ENCODE results near the gene YLPM1.

The YLPM1 gene

DNA sequence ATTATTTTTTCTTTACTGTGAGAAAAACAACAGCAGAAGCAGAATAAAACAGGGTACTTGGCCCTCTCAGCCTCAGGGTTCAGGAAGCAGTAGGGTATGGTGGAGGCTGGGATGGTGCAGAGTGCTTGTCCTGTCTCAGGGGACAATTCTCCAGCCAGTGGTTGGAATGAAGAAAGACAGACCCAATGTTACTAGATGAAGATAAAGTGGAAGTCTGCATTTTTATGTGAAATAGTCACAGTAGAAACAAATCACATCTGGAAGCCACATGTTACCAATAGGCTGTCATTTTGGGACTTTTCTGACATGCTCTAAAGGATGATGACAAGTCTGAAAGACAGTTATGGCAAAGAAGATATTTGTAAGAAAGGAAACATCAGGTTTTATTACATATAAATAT, 80.5 kb downstream of the YLPM1 start:
- no peak for DNase-seq (ENCODE audit: low read depth)

DNA sequence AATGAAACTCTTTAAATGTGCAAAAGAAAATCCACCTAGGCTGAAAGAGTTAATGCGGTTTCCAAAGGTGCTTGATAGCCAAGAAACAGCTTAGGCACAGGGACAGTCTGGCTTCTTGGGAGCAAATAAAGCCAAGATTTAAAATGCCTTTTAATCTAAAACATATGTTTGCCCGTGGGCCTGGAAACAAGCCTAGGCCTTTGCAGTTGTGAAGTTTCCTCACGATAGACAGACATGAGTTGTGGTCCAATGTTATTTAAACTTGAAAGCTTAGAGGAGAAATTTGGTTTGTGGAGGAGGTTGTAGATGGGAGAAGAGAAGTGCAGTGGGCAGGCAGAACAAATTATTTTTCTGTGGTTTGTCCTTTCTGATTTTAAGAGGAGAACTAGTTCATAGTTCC, 83.1 kb downstream of the YLPM1 start:
- DNase-seq (ENCODE audit: low read depth): no peak

DNA sequence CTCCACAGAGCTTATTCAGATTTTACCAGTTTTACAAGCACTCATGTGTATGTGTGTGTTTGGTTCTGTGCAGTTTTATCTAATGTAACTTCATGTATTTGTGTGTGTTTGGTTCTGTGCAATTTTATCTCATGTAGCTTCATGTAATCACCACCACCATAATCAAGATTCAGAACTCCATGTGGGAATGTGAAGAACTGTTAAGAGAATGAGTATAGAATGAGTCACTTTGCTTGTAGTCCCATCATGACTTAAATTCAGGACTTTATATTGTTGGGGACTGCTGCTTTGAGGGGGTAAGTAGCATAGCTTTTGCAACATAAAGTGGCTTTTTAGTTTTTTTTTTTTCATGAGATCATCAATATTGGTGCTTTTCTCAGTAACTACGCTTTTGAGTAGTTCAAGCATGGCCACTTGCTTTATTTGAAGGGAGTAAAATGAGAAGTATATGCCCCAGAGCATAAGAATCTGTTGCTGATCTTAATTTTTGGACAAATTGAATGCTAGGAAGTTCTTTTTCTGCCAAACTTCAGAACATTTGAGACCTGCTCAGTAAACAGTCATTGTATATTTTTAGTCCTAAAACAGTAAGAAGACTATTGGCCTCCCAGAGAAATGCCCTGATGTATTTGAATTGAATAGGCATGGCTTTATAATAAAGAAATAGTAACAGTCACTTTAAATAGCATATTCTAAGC, 84.0 kb downstream of the YLPM1 start:
- DNase-seq (ENCODE audit: low read depth): no peak

DNA sequence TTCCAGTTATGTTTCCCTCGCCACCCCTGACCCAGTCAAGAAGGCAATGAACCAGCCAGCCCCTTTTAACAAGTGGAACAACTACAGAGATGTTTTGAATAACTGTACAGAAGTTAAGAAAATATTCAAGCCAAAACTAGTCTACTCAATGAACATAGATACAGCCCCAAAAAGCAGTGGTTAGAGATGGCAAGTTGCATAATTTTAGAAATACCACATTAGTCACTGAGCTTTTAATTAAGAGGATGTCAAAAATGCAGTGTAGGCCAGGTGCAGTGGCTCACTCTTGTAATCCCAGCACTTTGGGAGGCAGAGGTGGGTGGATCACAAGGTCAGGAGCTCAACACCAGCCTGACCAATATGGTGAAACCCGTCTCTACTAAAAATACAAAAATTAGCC, 85.7 kb downstream of the YLPM1 start:
- no peak for DNase-seq (ENCODE audit: low read depth)

DNA sequence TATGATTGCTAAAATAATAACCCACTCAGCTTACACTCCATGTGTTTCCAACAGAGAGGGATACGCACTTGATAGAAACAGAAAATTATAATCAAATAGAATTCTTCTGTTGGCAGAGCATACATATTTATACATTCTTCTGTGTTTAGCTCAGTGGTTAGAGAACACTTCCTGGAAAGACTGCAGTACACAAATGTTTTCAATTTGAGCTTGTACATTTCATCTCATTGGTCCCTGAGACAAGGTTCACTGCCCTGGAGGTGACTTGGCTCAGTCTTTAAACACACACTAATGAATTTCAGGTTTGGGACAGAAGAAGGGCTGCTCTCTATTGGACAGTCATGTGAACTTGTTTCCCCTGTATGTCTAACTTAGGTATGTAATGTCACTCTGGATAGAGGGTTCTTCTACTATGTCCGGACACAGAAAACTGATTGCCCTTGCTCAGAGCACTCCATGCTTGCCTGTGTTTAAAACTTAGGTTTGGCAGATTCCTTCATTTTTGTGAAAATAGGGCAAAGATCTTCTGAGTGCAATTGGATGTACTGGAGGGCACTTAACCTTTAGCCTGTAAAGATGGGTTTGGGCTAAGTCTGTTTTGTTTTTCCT, 89.9 kb downstream of the YLPM1 start:
- no peak for DNase-seq (ENCODE audit: low read depth)

DNA sequence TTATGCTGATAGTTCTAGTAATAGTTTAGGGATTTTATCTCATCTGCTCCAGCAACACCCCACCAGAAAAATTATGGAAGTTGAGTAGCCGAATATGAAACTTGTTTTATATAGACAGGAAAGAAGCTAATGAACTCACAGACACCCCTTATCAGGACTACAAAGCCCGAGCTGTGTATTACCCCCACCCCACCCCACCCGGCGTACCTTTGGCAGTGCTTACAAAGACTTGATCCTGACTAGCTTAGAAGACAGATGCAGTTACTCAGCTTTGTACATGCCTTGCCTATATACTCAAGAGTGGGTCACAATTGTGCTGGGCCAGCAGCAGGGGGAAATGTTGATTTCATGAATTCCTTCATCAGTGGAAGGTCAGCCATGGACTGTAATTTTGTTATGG, 90.5 kb downstream of the YLPM1 start:
- no peak for DNase-seq (ENCODE audit: low read depth)

DNA sequence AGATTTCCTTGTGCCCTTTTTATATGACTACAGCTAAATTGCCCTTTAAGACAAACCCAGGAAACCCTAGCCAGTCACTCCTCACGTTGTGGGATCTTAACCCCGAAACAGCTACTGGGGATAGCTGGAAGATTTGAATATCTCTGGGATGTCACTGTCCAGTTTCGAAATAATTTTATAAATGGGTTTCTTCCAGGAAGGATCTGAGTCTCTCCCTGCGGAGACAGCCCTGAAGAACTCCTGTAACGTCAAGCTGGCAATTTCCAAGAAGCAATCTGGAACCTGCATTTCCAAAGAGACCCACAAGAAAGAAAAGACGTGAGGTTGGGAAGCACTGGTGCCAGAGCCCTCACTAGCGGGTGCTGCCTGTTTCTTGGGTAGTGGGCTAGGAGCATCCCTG, 91.9 kb downstream of the YLPM1 start:
- DNase-seq (ENCODE audit: low read depth): no peak

DNA sequence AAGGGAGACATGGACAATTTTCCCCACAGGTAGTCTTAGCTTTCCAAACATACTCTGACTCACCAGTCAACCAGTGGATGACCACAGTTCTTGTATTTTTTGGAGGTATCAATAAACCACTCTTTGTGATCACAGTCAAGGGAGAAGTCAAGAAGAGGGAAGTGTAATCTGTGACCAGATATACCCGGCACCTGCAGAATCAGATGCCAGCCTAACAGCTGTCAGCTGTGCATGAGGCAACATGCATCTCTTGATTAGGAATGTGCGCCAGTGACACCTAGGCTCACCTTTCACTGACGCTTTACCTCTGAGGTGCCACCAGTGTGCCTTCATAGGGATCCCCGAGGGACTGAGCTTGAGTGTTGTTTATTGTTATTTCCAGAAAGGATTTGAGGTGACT, 92.8 kb downstream of the YLPM1 start:
- no peak for DNase-seq (ENCODE audit: low read depth)

DNA sequence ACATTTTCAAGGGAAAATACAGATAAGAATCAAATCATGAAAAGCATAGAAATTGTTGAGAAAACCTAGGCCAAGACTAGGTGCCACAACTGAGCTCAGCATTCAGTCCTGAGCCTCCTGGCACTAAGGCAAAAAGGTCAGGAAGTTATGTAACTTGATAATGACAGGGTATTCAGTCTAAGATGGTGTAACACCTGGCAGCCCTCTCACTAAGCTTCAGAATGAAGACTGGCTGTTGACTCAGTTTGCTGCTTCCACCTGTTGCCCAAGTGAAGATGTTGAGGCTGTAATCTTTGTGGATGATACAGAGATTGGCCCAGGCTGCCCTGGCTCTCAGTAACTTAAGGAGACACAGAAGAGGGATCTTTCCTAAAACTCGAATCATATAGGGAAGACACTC, 93.2 kb downstream of the YLPM1 start:
- no peak for DNase-seq (ENCODE audit: low read depth)

DNA sequence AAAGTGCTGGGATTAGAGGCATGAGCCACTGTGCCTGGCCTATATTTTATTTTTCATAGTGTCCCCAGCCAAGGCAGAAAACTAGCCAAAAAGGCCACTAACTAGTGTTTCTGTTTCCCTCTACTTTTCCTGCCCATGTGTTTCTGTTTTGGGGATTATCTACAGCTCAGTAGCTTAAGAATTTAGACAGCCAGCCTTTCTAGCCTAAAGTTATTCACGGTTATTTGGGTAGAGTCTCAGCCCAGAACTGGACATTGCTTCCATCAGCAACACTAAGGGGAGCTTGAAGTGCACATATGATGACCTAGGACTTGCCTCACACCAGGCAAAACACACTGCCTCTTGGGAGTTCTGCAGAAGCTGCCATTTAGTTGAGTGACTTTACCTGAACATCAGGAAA, 94.9 kb downstream of the YLPM1 start:
- no peak for DNase-seq (ENCODE audit: low read depth)

DNA sequence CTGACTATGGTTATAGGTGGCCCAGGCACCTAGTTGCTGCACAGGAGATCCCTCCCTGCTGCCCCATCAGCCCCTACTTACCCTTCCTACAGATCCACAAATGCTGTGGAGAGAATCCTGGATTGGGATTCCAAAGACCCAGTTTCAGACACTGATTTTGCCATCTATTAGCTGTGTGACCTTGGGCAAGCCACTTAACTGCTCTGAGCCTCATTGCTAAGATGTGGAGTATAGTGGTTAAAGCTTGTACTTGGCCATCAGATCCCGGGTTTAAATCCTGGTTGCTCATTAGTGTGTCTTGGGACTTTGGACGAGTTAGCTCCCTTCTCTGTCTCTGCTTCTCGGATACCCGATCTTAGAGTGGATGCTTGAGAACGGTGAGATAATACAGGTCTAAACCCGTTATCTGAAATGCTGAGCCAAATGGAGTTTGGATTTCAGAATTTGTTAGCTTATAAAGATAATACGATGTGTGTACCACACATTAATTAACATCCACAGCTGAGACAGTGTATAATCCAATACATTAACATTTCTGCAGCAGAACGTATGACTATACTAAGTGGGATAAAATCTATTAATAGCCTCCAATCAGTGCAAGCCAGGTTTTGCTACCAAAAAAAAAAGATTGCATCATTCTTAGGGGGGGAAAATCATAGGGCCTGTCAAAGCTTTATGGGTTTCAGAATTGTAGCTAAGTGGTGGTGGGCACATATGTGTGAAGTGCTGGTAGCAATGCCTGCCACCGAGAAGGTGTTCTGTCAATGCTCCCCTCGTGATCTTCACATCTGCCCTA, 96.8 kb downstream of the YLPM1 start:
- DNase-seq (ENCODE audit: low read depth): no peak

DNA sequence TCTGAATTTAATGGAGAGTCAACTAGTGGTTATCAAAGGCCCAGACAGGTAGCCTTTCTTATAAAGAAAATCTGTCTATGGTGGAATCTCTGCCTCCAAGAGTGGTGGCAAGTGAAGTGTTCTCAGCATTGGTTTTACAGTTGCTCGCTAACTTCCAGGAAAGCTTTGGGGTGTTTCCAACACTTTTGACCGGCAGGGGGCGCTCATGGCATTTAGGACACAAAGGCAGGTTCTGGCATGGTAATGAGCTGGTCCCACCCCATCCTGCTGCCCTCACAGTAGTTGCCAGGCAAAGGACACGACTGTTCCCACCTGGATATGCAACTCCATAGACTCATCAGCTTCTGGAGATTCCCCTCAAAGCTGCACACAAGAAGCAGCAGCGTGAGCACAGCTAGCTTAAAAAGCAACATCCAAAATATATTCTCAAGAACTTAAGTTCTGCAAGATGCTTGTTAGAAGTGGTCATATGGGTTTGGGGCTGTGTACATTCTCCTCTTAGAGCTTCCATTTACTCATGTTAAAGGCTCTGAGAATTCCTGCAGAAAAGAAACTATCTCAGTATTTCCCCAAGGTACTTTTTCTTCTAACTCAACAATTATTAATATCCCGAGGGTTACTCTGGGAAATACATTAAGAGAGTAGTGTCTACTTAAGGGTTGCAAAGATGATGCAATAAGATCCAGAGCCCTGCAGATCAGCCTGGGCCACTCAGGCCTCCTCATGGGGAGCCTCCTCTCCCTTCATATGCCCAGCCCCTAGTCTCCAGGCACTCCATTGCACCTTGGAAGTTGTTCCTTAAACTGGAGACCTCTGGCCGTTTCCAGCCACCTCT, 98.0 kb downstream of the YLPM1 start:
- DNase-seq (ENCODE audit: low read depth): peak; percentile 95

DNA sequence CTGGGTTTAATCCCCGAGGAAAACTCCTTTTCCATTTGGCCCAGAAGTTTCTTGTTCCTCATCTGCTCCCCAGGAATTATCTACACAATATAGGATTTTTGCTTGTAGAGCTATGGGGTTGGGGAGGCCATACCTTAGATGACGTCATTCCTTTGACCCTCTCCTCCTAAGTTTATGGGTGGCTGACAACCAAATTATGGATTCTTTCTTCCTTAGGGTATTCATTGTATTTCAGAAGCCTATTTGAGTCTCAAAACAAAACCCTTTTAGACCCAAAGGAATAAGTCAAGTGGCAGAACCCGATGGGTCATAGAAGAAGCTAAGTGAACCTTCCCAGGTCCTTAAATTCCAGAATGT, 98.6 kb downstream of the YLPM1 start:
- no peak for DNase-seq (ENCODE audit: low read depth)

DNA sequence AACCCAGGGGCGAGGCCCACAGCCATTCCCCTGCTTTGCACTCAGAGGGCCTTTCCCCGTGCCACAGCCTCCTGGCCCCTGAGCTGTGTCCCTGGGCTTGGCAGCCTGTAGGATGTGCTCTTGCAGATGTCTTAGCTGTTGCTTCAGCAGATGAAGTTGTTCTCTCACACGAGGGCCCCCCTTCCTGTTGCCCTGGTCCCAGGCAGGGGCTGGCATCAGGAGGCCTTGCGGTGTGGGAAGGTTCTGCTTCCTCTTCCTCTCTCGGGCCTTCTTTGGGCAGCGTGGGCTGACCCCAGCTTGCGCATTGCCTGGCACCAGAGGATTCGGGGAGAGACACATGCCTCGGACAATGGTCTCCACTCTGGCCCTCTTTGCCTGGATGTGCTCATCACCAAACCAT, 100.2 kb downstream of the YLPM1 start:
- DNase-seq (ENCODE audit: low read depth): no peak

DNA sequence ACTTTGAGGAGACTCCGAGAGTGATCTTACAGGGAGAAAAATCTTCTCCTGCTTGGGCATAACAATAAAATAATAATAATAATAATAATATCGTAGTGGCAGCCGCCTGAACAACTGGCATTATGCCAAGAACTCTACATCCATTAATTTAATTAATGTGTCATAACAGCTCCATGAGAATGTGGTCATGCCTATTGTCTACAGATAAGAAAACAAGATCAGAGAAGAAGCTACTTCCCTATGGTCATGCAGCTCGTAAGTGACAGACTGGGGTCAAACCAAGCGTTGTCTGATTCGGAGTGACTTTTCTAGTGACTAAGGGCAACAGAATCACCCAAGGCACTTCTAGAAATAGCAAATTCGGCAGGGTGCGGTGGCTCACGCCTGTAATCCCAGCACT, 101.1 kb downstream of the YLPM1 start:
- DNase-seq (ENCODE audit: low read depth): no peak

DNA sequence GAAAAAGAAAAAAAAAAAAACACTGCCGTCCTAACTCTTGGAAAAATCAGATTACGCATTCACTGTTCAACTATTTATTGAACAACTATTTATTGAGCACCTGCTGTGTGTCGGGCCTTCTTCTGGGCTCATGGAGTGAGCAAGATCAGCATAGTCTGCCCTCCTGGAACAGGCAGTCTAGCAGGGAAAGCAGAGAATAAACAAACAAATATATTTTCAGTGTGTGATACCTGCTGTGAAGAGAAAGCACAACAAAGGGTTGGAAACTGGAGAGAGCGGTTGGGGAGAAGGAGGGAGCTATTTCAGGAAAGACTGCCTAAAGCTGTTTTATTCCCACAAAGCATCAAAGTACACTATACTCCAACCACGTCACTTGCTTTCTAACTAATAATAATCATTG, 102.0 kb downstream of the YLPM1 start:
- no peak for DNase-seq (ENCODE audit: low read depth)

DNA sequence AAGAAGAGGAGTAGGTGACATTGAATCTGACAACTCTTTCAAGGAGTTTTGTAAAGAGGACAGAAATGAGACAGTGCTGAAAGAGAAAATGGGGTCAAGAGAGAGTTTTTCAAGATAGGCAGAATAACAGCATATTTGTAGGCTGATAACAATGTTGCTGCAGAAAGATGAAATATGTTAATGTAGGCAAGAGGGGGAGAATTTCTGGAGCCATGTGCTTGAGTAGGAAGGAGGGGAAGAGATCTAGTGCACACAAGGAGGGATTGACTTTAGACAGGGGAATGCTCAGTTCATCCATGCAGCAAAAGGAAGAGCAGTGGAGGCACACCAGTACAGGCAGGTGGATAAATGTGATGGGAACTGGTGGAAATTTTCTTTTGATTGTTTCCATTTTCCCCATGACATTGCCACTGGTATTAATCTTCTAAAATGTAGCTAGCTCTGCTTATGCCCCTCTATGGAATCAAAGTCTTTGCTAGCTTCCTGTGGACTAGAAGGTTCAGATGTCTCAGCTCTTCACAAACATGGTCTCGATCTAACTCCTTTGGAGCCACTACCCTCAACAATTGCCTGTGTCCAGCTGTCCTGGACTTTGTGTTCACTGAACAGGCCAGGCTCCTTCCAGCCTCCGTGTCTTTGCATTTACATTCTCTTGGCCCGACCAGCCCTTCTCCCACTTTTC, 103.7 kb downstream of the YLPM1 start:
- DNase-seq (ENCODE audit: low read depth): no peak

DNA sequence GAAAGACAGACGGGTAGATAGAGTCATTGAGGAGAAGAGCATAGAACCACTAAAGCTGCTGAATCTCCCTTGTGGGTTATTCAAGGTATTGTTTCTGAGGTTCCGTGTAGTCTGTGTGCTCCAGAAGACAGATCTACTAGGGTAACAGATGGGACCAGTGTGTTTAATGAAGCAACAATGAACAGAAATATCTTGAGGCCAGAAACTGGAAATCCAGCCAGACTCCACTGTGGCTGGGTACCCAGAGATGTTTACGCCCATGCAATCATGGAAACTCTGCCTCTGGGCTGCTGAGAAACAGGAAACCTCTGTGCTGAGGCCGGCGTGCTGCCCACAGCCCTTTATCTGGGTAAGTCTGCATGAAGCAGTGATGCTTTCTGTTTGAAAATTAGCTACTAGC, 104.6 kb downstream of the YLPM1 start:
- peak; percentile 16 for DNase-seq (ENCODE audit: low read depth)

DNA sequence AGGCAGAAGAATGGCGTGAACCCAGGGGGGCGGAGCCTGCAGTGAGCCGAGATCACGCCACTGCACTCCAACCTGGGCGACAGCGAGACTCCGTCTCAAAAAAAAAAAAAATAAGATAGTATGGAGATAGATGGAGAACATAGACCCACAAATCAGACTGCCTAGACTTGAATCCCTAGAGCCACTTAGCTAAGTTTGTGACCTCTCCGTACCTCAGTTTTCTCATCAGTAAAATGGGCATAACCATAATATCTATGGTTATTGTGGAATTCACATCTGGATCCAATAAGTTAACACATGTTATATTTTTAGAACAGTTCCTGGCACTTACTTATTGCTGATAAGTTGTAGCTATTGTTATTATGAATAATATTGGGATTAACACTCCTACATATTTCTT, 105.6 kb downstream of the YLPM1 start:
- DNase-seq (ENCODE audit: low read depth): no peak

DNA sequence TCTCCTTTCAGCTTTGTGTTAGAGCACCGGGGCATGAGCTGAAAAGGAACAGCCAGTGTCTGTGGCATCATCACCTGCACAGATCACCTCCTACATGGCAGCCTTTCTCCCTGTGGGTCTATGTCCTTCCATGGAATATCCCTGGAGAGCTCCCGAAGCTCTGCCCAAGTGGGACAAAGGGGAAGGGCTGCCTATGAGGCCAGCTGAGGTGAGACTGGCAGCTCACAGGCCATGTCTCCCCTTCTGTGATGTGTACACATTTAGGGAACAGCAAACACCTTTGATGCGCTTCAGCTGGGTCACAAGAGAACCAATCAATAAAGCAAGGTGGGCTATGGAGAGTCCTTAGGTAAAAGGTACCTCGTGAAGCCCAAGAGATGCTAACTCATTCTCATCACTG, 108.7 kb downstream of the YLPM1 start:
- DNase-seq (ENCODE audit: low read depth): no peak

DNA sequence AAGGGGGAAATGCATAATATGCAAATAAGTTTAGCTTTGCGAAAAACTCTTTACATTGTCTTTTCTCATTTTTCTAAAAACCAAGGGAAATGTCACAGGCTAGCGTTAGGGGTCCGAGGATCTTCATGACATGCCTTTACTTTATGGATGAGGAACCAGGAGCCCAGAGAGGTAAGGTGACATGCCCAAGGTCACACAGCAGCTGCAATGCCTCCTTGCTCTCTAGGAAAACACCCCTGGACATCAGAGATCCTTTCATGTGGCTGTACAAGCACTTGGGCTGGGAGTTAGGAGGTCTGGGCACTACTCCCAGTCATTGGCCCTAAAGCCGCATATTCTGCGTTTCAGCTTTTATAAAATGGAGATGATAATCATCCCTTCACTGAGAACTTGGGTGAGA, 112.1 kb downstream of the YLPM1 start:
- DNase-seq (ENCODE audit: low read depth): no peak
